Mammary epithelial cell (primary cell): Measurements from ENCODE around the gene GID4.

ENCODE experiments used
- CTCF ChIP-seq, 2 donors: IDR thresholded peaks in 1 of 2; conservative IDR thresholded peaks in 1 of 2; 2 replicates each; pipeline ENCODE4 v1.5.1; 2011 to 2012; ENCODE audit warnings: inconsistent platforms in 2 of 2, low read length in 2 of 2, mild to moderate bottlenecking in 2 of 2, control low read depth in 1 of 2, low read depth in 1 of 2; ENCODE audit not compliant: insufficient read depth in 1 of 2; ENCODE audit errors: extremely low read depth in 1 of 2
- EZH2 ChIP-seq: IDR thresholded peaks from 2 replicates; pipeline ENCODE4 v1.6.1; 2012; ENCODE audit warnings: low read length, inconsistent platforms, borderline replicate concordance

- TF ChIP-seq CTCF (conservative IDR thresholded peaks at IDR 0.05 in 1 of 2, IDR thresholded peaks at IDR 0.05 in 1 of 2; ENCODE audit: extremely low read depth in 1 of 2, insufficient read depth in 1 of 2, low read depth in 1 of 2, low read length in 2 of 2) (no peak), EZH2 (no peak)
Measured at GRCh38 chr17:18020971-18021370, 18.2 kb upstream of the GID4 start.
